ENCODE results near the gene ASAP2. TPM values are rescaled to one million over a fixed set of nuclear protein-coding genes. Genes with fewer than 3 reads are reported as not detected.
"Not testable (repeated sequence)": the region's sequence is repeated elsewhere in the genome, so short reads cannot be mapped to it uniquely, and the experiment has no call there.

ASAP2 gene
- total RNA-seq, 1 experiment from 2014 or later: 24.4 TPM

- DNase-seq (ENCODE audit: low spot score): peak; percentile 89
Observed at GRCh38 chr2:9378433-9379390, 172.1 kb downstream of the ASAP2 start.

- no peak for DNase-seq (ENCODE audit: low spot score)
Observed at GRCh38 chr2:9379391-9379755, 172.8 kb downstream of the ASAP2 start.

- peak; percentile 95 for DNase-seq (ENCODE audit: low spot score)
Observed at GRCh38 chr2:9380702-9381628, 174.4 kb downstream of the ASAP2 start.

- peak; percentile 70 for DNase-seq (ENCODE audit: low spot score)
Observed at GRCh38 chr2:9382604-9383235, 176.1 kb downstream of the ASAP2 start.

- DNase-seq (ENCODE audit: low spot score): no peak
Observed at GRCh38 chr2:9384521-9384920, 177.9 kb downstream of the ASAP2 start.

GRCh38 chr2:9385841-9386240 is 179.2 kb downstream of the ASAP2 start:
- DNase-seq (ENCODE audit: low spot score): peak; percentile 54

- DNase-seq (ENCODE audit: low spot score): no peak
Observed at GRCh38 chr2:9388199-9388681, 181.6 kb downstream of the ASAP2 start.

GRCh38 chr2:9388950-9389911 is 182.6 kb downstream of the ASAP2 start:
- no peak for DNase-seq (ENCODE audit: low spot score)

- DNase-seq (ENCODE audit: low spot score): no peak
Observed at GRCh38 chr2:9390151-9390850, 183.7 kb downstream of the ASAP2 start.

- no peak for DNase-seq (ENCODE audit: low spot score)
Observed at GRCh38 chr2:9390991-9391390, 184.4 kb downstream of the ASAP2 start.

- DNase-seq (ENCODE audit: low spot score): no peak
Observed at GRCh38 chr2:9391961-9392720, 185.5 kb downstream of the ASAP2 start.

- no peak for DNase-seq (ENCODE audit: low spot score)
Observed at GRCh38 chr2:9392898-9393765, 186.5 kb downstream of the ASAP2 start.

GRCh38 chr2:9394816-9395215 is 188.2 kb downstream of the ASAP2 start:
- DNase-seq (ENCODE audit: low spot score): no peak

- DNase-seq (ENCODE audit: low spot score): no peak
Observed at GRCh38 chr2:9397201-9397600, 190.6 kb downstream of the ASAP2 start.

GRCh38 chr2:9398251-9398650 is 191.6 kb downstream of the ASAP2 start:
- not testable (repeated sequence) for DNase-seq (ENCODE audit: low spot score)

GRCh38 chr2:9398881-9399780 is 192.5 kb downstream of the ASAP2 start:
- no peak for DNase-seq (ENCODE audit: low spot score)
